HK-2 (cell line): Measurements from ENCODE around the gene SUN3.
"Not testable (repeated sequence)": the region's sequence is repeated elsewhere in the genome, so short reads cannot be mapped to it uniquely, and the experiment has no call there.

Experiments
- DNase-seq: peaks from one replicate; pipeline ENCODE4 v3.0.0-alpha.2; 2018; ENCODE audit not compliant: unreplicated experiment

Gene SUN3

DNA sequence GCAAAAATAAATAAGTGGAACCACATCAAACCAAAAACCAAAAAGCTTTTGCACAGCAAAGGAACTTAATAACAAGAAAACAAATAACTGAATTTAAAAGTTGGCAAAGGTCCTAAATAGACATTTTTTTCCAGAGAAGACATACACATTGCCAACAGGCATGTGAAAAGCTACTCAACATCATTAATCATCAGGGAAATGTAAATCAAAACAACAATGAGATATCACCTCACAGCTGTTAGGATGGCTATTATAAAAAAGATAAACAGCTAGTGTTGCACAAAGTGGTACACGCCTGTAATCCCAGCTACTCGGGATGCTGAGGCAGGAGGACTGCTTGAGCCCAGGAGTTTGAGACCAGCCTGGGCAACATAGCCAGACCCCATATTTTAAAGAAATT is 2.2 kb upstream of the SUN3 start:
- DNase-seq = no peak

DNA sequence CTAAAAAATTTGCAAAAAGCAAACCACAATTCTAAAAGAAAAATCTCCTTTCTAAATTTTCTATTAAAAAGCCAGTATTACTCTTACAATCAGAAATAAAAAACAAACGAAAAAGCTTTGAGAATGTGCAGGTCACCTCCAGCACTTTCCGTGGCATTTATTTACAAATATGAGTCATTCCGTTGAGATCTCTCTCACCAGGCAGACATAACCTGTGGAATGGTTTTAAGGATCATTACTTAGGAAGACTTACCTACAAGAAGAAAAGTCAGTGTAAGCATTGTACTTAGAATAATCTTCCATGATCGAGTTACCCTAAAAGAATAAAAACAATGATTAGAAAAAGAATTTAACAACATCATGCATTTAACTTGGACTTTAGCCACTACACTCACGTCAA is 3.3 kb downstream of the SUN3 start:
- DNase-seq = no peak

DNA sequence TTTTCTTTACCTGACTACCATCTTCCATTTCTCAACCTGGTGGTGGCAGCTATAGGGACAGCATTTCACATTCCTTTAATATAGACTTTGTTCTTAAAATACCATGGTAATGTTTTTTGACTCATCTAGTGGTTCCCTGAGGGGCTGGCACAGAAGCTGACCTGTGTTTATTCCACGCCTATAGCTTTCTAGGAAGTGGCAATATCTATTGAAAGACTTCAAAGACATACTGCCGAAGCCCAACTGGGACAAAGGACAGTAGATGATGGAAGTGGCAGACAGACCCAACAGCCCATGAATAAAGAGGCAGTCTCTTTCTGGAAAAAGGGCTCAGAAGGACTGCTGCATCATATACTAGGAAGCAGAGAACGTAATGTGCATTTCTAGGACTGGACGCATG is 11.2 kb downstream of the SUN3 start:
- DNase-seq = no peak

DNA sequence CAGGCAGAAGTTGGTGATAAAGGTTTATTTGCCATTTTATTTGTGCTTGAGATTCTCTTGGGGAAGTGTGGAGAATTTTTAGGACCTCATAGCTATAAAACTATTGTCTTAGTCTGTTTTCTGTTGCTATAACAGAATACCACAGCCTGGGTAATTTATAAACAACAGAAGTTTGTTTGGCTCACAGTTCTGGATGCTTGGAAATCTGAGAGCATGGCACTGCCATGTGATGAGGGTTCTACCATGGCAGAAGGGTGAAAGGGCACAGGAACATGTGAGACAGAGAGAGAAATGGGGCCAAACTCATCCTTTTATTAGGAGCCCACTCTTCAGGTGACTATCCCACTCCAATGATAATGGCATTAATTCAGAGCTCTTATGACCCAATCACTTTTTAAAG is 12.3 kb downstream of the SUN3 start:
- DNase-seq = no peak

DNA sequence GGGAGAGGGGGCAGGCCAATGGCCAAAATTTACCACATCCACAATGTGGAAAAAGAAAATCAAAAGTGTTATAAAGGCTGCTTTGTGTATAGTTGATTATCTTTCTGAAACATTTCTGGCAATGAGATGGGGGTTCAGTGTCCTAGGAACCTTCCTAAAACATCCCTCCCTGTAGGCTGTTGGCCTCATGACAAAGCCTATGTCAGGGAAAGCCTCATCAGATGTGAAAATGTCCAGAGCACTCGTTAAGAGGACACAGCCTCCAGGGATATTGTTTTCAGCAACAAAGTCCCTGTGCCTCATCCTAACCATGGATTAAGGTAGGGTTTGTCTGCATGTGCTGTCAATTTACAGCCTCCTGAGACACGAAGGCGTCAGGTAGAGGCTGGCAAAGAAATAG is 17.0 kb downstream of the SUN3 start:
- no peak for DNase-seq

GRCh38 chr7:48011323-48011722 is 17.6 kb downstream of the SUN3 start:
- DNase-seq = no peak

DNA sequence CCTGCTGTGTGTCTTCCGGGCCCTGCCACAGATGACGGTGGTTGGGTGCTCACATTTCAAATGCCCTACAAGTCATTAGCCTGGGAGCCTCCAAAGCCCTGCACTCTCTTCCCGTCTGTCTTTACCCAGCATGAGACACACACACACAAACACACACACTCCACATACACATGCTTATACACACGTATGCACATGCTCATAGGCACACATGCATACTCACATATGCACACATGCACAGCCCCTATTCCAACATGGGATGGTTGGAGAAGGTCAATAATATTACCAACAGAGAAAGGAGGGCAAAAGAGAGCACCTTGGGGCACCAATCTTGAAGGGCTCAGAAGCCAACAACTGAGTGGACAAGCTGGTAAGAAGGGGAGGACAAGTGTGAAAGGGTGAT is 19.0 kb downstream of the SUN3 start:
- no peak for DNase-seq

DNA sequence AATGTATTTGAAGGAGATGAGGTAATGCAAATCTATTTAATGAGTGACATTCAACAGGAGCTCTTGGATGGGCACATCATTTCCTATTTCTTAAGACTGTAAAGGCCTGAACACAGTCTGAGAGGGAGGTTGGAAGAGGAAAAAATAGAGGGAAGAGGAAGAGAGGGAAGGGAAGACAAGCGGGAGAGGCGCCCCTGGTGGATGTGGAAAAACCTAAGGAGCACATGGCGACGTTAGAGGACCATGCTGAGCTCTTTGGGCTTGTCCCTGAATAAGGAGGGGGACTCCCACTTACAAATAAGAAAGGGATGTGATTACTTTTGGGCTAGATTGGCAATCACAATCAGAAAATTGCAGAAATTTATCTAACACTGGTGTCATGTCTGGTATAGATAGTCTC is 19.6 kb downstream of the SUN3 start:
- DNase-seq = no peak

GRCh38 chr7:48006866-48007265 is 22.0 kb downstream of the SUN3 start:
- DNase-seq = no peak

- DNase-seq = no peak
Measured at GRCh38 chr7:48004638-48005037, 24.3 kb downstream of the SUN3 start.

GRCh38 chr7:48004032-48004431 is 24.9 kb downstream of the SUN3 start:
- no peak for DNase-seq

GRCh38 chr7:48000164-48000563 is 28.7 kb downstream of the SUN3 start:
- DNase-seq = not testable (repeated sequence)

GRCh38 chr7:47999413-47999812 is 29.5 kb downstream of the SUN3 start:
- no peak for DNase-seq

DNA sequence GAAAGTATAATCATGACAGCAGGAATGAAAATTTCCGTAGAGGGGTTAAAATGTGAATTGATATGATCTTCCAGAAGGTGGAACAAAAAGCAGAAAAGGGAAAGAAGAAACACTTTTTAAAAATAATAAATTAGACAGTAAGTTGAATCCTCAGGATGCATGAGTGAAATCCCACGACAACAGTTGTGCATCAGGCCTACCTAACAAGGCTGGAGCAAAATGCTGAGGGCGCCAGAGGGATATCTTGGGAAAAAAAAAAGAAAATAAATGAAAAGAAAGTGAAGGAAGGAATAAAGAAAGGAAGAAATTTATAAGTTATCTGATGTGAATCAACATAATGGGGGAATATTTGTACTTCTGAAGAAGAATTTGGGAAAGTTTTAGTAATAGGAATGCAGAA is 36.5 kb downstream of the SUN3 start:
- no peak for DNase-seq

DNA sequence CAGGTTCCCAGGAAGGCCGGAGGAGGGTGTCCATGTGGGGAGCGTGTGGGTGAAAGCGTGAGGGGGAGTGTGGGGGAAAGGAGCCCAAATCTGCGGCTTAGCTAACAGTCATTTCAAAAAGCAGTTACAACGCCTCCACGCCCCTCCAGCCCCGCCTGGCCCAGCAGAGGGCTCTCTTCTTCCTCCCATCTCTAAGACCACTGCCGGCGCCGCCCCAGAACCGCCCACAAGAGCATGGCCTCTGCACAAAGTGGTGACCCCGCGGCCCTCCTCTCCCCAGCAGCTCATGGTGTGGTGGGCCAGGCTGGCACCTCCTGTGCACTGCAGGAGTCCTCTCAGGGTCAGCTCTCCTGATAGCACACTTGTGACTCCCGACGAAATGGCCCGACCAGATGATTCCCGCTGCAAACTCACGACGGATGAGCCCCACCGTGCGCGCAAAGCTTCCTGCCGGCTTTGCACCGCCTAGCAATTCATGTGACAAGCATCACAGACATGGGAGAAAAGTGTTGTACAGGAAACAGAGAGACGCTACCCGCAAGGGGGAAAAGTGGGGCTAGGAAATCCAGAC is 37.1 kb downstream of the SUN3 start:
- DNase-seq = no peak

DNA sequence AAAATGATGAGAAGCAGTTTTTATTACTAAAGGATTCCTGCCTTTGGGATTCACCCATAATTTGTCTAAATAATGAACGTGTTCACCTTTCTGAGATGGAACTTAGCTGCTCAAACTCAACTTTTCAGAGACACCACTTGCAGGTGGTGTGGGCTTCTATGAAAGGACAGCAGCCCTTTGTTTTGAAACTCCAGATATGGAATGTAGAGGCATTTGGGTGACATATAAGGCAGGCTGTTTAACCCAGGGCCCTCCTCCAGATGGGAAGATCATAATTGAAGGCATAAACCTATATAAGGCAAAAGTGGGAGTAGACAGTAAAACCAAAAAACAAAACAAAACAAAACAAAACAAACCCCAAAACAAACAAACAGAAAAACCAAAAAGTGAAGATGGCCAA is 37.6 kb downstream of the SUN3 start:
- no peak for DNase-seq

DNA sequence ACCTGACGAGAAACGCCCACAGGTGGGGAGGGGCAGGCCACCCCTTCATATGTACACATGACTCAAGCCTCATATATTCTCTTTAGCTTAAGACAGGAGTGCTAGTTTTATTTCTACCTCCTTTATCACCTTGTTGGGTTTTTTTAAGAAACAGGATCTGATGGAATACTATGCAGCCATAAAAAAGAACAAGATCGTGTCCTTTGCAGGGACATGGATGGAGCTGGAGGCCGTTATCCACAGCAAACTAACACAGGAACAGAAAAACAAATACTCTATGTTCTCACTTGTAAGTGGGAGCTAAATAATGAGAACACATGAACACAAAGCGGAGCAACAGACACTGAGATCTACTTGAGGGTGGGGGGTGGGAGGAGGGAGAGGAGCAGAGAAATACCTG is 38.3 kb downstream of the SUN3 start:
- DNase-seq = no peak

DNA sequence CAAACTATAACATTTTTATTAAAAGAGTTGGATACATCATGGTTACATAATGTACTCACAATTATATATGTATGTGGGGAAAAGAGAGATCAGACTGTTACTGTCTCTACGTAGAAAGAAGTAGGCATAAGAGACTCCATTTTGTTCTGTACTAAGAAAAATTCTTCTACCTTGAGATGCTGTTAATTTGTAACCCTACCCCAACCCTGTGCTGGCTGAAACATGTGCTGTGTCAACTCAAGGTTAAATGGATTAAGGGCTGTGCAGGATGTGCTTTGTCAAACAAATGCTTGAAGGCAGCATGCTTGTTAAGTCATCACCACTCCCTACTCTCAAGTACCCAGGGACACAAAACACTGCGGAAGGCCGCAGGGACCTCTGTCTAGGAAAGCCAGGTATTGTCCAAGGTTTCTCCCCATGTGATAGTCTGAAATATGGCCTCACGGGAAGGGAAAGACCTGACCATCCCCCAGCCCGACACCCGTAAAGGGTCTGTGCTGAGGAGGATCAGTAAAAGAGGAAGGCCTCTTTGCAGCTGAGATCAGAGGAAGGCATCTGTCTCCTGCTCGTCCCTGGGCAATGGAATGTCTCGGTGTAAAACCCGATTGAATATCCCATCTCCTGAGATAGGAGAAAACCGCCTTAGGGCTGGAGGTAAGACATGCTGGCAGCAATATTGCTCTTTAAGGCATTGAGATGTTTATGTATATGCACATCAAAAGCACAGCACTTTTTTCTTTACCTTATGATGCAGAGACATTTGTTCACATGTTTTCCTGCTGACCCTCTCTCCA is 39.1 kb downstream of the SUN3 start:
- DNase-seq = peak; percentile 27

DNA sequence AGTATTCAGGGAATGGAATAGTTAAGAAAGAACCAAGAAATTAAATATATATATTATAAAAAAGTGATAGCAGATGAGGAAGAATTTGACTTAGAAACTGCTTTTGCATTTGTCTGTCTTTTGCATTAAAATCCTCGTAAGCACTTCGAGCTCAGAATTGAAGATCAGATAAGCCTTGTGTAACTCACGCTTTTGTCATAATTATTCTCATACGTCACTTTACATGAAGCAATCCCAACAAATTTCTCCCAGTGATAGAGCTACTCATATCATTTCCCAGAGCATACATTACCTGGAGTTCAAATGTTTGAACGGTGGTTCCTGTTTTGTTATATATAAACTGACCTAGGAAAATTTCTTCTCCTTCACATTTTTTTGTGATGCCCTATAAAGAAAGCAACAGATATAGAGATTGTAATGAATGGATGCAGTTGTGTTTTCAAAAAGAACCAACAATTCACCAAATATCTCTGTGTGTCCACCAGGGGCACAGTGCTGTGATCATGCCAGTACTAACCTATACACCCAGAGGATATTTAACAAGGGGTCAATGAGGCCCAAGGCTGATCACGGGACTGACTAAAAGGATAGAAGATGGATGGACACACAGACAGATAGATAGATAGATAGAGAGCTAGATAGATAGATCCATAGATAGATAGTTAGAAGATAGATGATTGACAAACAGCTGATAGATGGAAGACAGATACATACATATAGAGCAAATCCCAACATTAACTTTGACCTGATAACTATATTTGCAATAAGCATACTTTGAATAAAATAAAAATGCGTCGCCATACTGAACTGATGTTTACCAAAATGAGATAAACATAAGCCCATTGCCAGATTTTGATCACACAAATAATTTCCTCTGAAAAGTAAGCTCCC is 40.2 kb downstream of the SUN3 start:
- DNase-seq = no peak

DNA sequence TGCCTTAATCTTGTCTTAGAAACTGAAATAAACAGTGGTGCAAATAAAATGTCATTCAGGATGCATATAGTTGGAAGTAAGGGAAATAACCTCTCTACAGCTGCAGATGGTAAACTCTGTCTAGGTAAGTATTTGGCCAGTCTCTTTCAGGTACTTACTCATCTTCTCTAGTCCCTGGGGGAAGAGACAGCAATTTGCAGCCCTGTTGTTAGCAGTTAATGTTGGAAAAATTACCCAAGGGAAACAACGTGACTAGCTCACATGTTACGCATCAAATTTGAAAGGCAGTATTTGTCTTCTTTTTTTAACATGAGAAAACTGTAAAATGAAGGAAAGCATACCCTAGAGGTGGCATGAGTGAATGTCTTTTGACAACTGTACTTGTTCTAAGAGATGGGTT is 46.3 kb downstream of the SUN3 start:
- DNase-seq = no peak

GRCh38 chr7:47980648-47981047 is 48.3 kb downstream of the SUN3 start:
- not testable (repeated sequence) for DNase-seq

- DNase-seq = no peak
Measured at GRCh38 chr7:47979832-47980181, 49.1 kb downstream of the SUN3 start.
